IgD-negative memory B cell (primary cell): ENCODE results near the gene LRRC31. TPM values are rescaled to one million over a fixed set of nuclear protein-coding genes. Genes with fewer than 3 reads are reported as not detected.

Source experiments
- H3K27ac Mint-ChIP-seq, 3 donors: one replicate each; pipeline ENCODE4 v1.8.0; 2020 to 2022; ENCODE audit warnings: mild to moderate bottlenecking in 3 of 3, mixed read lengths in 3 of 3, moderate library complexity in 1 of 3
- H3K27me3 Mint-ChIP-seq: one replicate; pipeline ENCODE4 v1.8.0; 2021; ENCODE audit warnings: mixed read lengths
- H3K36me3 Mint-ChIP-seq: one replicate; pipeline ENCODE4 v1.8.0; 2020; ENCODE audit warnings: mild to moderate bottlenecking, mixed read lengths
- H3K4me1 Mint-ChIP-seq, 3 donors: one replicate each; pipeline ENCODE4 v1.8.0; 2020 to 2022; ENCODE audit warnings: mixed read lengths in 3 of 3, mild to moderate bottlenecking in 1 of 3
- H3K4me3 Mint-ChIP-seq, 4 donors: one replicate each; pipeline ENCODE4 v1.8.0; 2020 to 2022; ENCODE audit warnings: mild to moderate bottlenecking in 4 of 4, mixed read lengths in 4 of 4, moderate library complexity in 3 of 4
- H3K9me3 Mint-ChIP-seq, 3 donors: one replicate each; pipeline ENCODE4 v1.8.0; 2020 to 2021; ENCODE audit warnings: mixed read lengths in 3 of 3, mild to moderate bottlenecking in 1 of 3
- polyA plus RNA-seq: library from polyadenylated mRNA; unstranded; fragments of 300-500 nt; fragmentation: Illumina TruSeq; gene quantifications from one replicate; pipeline ENCODE4 v1.2.3, GENCODE V29; 2021

LRRC31 gene
- polyA plus RNA-seq, 1 donor from 2014 or later: not detected

DNA sequence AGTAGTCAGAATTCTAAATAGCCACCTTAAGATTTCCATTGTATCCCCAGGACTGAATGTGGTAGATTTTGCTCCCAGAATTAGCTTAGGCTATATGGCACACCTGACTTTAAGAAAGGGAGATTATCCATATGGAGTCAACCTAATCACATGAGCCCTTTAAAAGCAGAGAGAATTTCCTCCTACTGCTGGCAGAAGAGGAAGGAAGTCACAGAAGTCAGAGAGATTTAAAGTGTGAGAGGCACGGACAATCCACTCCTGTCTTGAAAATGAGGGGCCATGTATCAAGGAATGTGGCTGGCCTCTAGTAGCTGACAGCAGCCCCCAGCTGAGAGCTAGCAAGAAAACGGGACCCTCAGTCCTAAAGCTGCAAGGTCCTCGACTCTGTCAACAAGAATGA is 26.8 kb downstream of the LRRC31 start:
- Mint-ChIP-seq H3K4me1 (peaks cover 31 to 37% (median 37%) of the 10 kb centered on the region in 3 donors), H3K27ac (no peak overlapping the region), H3K27me3 (no peaks in the 10 kb centered on the region), H3K36me3 (no peaks in the 10 kb centered on the region), H3K4me3 (peak overlapping the region in 1 of 4 donors; percentile 65), H3K9me3 (no peaks in the 10 kb centered on the region)

DNA sequence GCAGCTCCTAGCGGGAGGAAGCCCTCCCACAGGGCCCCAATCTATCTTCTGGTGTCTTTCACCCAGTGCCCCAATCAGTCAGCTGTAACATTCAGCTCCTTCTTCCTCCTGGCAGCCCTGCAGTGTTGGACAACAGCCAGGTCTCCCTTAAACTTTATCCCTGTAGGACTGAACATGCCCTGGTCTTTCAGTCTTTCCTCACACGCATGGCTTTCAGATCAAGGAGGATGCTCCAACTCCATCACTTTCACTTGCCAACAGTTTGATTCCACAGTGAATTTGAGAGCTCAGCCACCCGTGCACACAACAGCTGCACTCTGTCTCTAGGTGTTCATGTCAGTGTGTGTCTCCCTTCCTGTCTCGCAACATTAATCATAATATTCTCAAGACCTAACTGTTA is 28.6 kb downstream of the LRRC31 start:
- peak overlapping the region in 2 of 3 donors; percentile 18 to 65 for H3K27ac Mint-ChIP-seq

DNA sequence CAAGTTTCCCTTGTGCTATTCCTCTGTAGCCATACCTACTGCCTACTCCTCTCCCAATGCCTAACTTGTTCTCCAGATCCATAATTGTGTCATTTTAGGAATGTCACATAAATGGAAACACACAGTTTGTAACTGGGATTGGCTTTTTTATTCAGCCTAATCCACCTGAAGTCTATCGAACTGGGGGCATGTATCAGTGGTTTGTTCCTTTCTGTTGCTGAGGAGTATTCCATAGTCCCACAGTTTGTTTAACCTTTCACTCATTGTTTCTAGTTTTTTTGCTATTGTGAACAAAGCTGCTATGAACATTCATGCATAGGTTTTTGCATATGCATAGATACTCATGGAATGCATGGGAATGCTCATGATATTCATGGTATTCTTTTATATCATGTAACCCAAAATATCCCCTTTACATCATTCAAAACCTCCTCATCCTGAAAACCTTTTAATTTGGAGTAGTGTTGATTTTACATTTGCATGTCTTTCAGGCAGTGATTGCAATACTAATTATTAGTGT is 31.2 kb downstream of the LRRC31 start:
- Mint-ChIP-seq H3K4me3 (peak overlapping the region in 1 of 4 donors; percentile 58), H3K9me3 (no peaks in the 10 kb centered on the region), H3K36me3 (no peaks in the 10 kb centered on the region), H3K4me1 (peaks cover 31 to 33% (median 32%) of the 10 kb centered on the region in 3 donors), H3K27ac (no peak overlapping the region), H3K27me3 (peaks cover 1% of the 10 kb centered on the region)

More for the DNA sequence above, 28.6 kb downstream of the LRRC31 start:
- H3K4me1 Mint-ChIP-seq: peaks cover 29 to 32% (median 30%) of the 10 kb centered on the region in 3 donors
- no peaks in the 10 kb centered on the region for H3K9me3 Mint-ChIP-seq
- H3K36me3 Mint-ChIP-seq: no peaks in the 10 kb centered on the region
- H3K27me3 Mint-ChIP-seq: peaks cover 1% of the 10 kb centered on the region
- peak overlapping the region in 3 of 4 donors; percentile 23 to 72 (median 39) for H3K4me3 Mint-ChIP-seq

DNA sequence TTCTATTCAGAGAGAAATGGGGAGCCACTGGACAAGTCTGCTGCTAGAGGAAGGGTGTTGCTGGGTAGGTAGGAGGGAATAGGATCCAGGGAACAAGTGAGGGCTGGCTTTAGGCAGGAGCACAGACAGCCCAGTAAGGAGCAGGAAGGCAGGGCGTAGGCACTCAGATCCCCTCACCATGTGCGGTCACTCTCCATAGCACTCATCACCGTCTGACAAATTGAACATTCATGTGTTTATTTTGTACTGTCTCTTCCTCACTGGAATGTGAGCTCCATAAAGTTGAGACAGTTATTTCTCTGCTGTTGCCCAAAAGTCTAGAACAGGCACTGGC is 32.8 kb downstream of the LRRC31 start:
- peaks cover 22 to 28% (median 27%) of the 10 kb centered on the region in 3 donors for H3K4me1 Mint-ChIP-seq
- no peak overlapping the region for H3K4me3 Mint-ChIP-seq
- H3K27me3 Mint-ChIP-seq: peaks cover 1% of the 10 kb centered on the region
- peak overlapping the region in 1 of 3 donors; percentile 78 for H3K27ac Mint-ChIP-seq
- no peaks in the 10 kb centered on the region for H3K36me3 Mint-ChIP-seq
- H3K9me3 Mint-ChIP-seq: no peaks in the 10 kb centered on the region

GRCh38 chr3:169836078-169836941 is 33.4 kb downstream of the LRRC31 start:
- Mint-ChIP-seq H3K4me3 (peak overlapping the region in 2 of 4 donors; percentile 3 to 74), H3K9me3 (no peaks in the 10 kb centered on the region), H3K36me3 (no peaks in the 10 kb centered on the region), H3K4me1 (peaks cover 21 to 26% (median 23%) of the 10 kb centered on the region in 3 donors), H3K27ac (peak overlapping the region; percentile 39 to 84 (median 78)), H3K27me3 (peaks cover 1% of the 10 kb centered on the region)

- Mint-ChIP-seq H3K36me3 (no peaks in the 10 kb centered on the region), H3K27me3 (peaks cover 3% of the 10 kb centered on the region), H3K27ac (peak overlapping the region in 1 of 3 donors; percentile 39), H3K4me3 (peak overlapping the region in 1 of 4 donors; percentile 24), H3K9me3 (no peaks in the 10 kb centered on the region), H3K4me1 (peaks cover 15 to 20% (median 16%) of the 10 kb centered on the region in 3 donors)
Measured at GRCh38 chr3:169835533-169835932, 34.2 kb downstream of the LRRC31 start.

DNA sequence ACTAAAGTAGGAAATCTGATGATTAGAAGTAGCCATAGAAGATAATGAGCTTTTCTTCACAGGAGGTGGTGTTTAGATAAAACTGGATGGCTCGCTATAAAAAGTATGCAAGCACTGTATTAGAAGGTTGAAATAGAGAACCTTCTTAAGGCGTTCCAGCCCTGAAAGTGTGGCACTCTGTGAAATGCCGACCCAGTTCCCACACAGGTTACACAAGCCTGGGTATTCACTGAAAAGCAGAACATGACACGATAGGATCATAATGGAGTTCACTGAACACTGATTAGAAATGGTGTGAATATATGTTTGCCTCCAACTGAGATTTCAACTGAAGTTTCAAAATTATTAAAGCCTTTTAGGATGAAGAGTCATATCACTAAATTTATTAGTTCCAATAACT is 42.0 kb downstream of the LRRC31 start:
- Mint-ChIP-seq H3K36me3 (peaks cover 2% of the 10 kb centered on the region), H3K27me3 (peaks cover 1% of the 10 kb centered on the region), H3K4me1 (peaks cover under 1 to 2% (median 1%) of the 10 kb centered on the region in 3 donors), H3K9me3 (no peaks in the 10 kb centered on the region), H3K4me3 (no peak overlapping the region), H3K27ac (no peak overlapping the region)

DNA sequence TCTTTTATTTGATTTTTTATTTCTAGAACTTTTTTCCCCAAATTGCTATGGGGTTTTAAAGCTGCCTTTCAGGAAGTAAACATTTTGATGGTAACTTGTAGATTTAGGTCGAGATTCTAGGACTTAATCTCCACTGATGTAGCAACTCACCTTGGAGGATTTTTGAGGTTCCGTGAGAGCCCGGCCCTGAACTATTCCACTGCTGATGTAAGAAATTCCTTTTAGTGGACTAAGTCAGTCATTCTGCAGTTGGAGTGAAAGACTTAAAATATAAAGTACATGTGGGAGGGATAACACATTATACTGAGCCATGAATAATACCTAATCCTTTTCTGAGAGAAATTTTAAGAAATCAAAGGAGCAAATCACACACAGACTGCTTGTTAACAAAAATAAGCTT is 44.4 kb downstream of the LRRC31 start:
- H3K27me3 Mint-ChIP-seq: no peaks in the 10 kb centered on the region
- H3K4me3 Mint-ChIP-seq: no peak overlapping the region
- H3K36me3 Mint-ChIP-seq: peaks cover 2% of the 10 kb centered on the region
- no peaks in the 10 kb centered on the region for H3K9me3 Mint-ChIP-seq
- peaks cover 0 to 2% (median 0%) of the 10 kb centered on the region in 3 donors for H3K4me1 Mint-ChIP-seq
- no peak overlapping the region for H3K27ac Mint-ChIP-seq

GRCh38 chr3:169822983-169823382 is 46.8 kb downstream of the LRRC31 start:
- H3K36me3 Mint-ChIP-seq: no peaks in the 10 kb centered on the region
- H3K4me3 Mint-ChIP-seq: no peak overlapping the region
- H3K27ac Mint-ChIP-seq: no peak overlapping the region
- no peaks in the 10 kb centered on the region for H3K4me1 Mint-ChIP-seq
- H3K27me3 Mint-ChIP-seq: no peaks in the 10 kb centered on the region
- H3K9me3 Mint-ChIP-seq: no peaks in the 10 kb centered on the region

DNA sequence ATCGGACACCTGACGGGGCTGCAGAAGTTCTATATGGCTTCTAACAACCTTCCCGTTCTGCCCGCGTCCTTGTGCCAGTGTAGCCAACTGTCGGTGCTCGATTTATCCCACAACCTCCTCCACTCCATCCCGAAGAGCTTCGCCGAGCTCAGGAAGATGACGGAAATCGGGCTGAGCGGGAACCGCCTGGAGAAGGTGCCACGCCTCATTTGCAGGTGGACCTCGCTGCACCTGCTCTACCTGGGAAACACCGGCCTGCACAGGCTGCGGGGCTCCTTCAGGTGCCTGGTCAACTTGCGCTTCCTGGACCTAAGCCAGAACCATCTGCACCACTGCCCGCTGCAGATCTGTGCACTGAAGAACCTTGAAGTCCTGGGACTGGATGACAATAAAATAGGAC is 47.2 kb downstream of the LRRC31 start:
- Mint-ChIP-seq H3K27me3 (no peaks in the 10 kb centered on the region), H3K4me3 (no peak overlapping the region), H3K36me3 (no peaks in the 10 kb centered on the region), H3K27ac (no peak overlapping the region), H3K4me1 (no peaks in the 10 kb centered on the region), H3K9me3 (no peaks in the 10 kb centered on the region)

GRCh38 chr3:169822091-169822490 is 47.6 kb downstream of the LRRC31 start:
- Mint-ChIP-seq H3K36me3 (no peaks in the 10 kb centered on the region), H3K4me1 (no peaks in the 10 kb centered on the region), H3K9me3 (no peaks in the 10 kb centered on the region), H3K4me3 (no peak overlapping the region), H3K27me3 (no peaks in the 10 kb centered on the region), H3K27ac (no peak overlapping the region)

DNA sequence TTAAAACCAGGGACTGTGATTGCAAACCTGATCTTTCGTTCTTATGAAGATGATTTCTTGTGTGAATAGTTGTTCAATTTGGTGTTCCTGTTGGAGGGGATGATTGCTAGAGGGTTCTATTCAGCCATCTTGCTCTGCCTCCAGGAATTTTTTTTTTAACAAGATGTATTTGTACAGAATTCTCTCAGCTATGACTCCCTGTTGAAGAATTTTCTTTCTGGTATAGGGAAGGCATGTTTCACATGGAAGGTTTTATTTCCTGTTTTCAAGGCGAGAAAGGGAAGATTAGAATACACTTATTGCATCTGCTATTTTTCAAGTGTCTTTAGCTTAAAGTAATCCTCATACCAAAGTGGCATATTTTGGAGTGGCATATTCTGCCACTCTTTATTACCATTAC is 51.4 kb downstream of the LRRC31 start:
- H3K4me1 Mint-ChIP-seq: peaks cover 6 to 12% (median 7%) of the 10 kb centered on the region in 3 donors
- H3K36me3 Mint-ChIP-seq: no peaks in the 10 kb centered on the region
- H3K27ac Mint-ChIP-seq: peak overlapping the region in 1 of 3 donors; percentile 54
- no peaks in the 10 kb centered on the region for H3K27me3 Mint-ChIP-seq
- H3K4me3 Mint-ChIP-seq: no peak overlapping the region
- peaks cover 0 to 10% (median 0%) of the 10 kb centered on the region in 3 donors for H3K9me3 Mint-ChIP-seq

DNA sequence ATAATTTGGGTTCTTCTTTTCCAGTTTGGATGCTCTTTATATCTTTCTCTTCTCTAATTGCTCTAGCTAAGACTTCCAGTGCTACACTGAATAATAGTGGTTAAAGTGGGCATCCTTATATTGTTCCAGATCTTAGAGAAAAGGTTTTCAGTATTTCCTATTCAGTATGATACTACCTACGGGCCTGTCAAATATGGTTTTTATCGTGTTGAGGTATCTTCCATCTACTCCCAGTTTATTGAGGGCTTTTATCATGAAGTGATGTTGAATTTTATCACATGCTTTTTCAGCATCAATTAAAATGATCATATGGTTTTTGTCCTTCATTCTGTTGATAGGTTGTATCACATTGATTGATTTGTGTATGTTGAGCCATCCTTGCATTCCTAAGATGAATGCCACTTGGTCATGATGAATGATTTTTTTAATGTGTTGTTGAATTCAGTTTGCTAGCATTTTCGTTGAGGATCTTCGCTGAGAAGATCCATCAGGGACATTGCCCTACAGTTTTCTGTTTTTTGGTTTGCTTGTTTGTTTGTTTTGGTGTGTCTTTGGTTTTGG is 54.1 kb downstream of the LRRC31 start:
- Mint-ChIP-seq H3K27me3 (no peaks in the 10 kb centered on the region), H3K27ac (peak overlapping the region in 1 of 3 donors; percentile 57), H3K4me3 (no peak overlapping the region), H3K9me3 (peaks cover 0 to 10% (median 0%) of the 10 kb centered on the region in 3 donors), H3K36me3 (no peaks in the 10 kb centered on the region), H3K4me1 (peaks cover 17 to 20% (median 18%) of the 10 kb centered on the region in 3 donors)

GRCh38 chr3:169813757-169814517 is 55.8 kb downstream of the LRRC31 start:
- Mint-ChIP-seq H3K4me3 (peak overlapping the region; percentile 82 to 94 (median 90)), H3K36me3 (no peaks in the 10 kb centered on the region), H3K27ac (peak overlapping the region; percentile 12 to 90 (median 30)), H3K4me1 (peaks cover 19 to 21% (median 20%) of the 10 kb centered on the region in 3 donors), H3K27me3 (no peaks in the 10 kb centered on the region), H3K9me3 (peaks cover 0 to 10% (median 0%) of the 10 kb centered on the region in 3 donors)

- H3K9me3 Mint-ChIP-seq: peaks cover 0 to 10% (median 0%) of the 10 kb centered on the region in 3 donors
- peaks cover 19 to 21% (median 20%) of the 10 kb centered on the region in 3 donors for H3K4me1 Mint-ChIP-seq
- H3K27ac Mint-ChIP-seq: peak overlapping the region; percentile 12 to 90 (median 30)
- H3K27me3 Mint-ChIP-seq: no peaks in the 10 kb centered on the region
- peak overlapping the region; percentile 82 to 94 (median 90) for H3K4me3 Mint-ChIP-seq
- no peaks in the 10 kb centered on the region for H3K36me3 Mint-ChIP-seq
Measured at GRCh38 chr3:169813278-169813677, 56.5 kb downstream of the LRRC31 start.
